H1 (cell line): ENCODE results near the gene DPYSL3. TPM values are rescaled to one million over a fixed set of nuclear protein-coding genes. Genes with fewer than 3 reads are reported as not detected.
"Not testable (repeated sequence)": the region's sequence is repeated elsewhere in the genome, so short reads cannot be mapped to it uniquely, and the experiment has no call there.

Experiments
- CTCF ChIA-PET: fragments of 300-600 bp; sonication (Branson Sonifier 250); formaldehyde crosslinking; loops from one replicate; lab custom pipeline; 2021; ENCODE audit not compliant: partially characterized antibody; lab: Charles Lee
- POLR2A ChIA-PET: fragments of 300-600 bp; sonication (Branson Sonifier 250); formaldehyde crosslinking; loops from one replicate; lab custom pipeline; 2021; ENCODE audit warnings: inconsistent platforms; ENCODE audit not compliant: partially characterized antibody; lab: Charles Lee
- DNase-seq, 2 experiments: peaks; one replicate each; pipeline versions ENCODE4 v3.0.0 to v3.0.0-alpha.2; 2010 to 2022; ENCODE audit warnings: low spot score in 2 of 2, low read depth in 1 of 2, mixed read lengths in 1 of 2
- FAIRE-seq: peaks from 2 replicates; lab custom pipeline; 2011; peaks lifted over from hg19 to GRCh38; lab: Jason Lieb, UNC
- H2AFZ ChIP-seq: 2 replicates; pipeline ENCODE4 v1.8.1; 2012; ENCODE audit warnings: low read length, inconsistent platforms
- H2AK5ac ChIP-seq: 2 replicates; pipeline ENCODE4 v1.6.1; 2013; ENCODE audit warnings: low read depth, low read length
- H2BK120ac ChIP-seq: replicated peaks from 2 replicates; pipeline ENCODE3; 2013; ENCODE audit warnings: low read depth, low read length, inconsistent platforms
- H2BK12ac ChIP-seq: 2 replicates; pipeline ENCODE4 v1.6.1; 2013; ENCODE audit warnings: low read depth, low read length
- H2BK15ac ChIP-seq: 2 replicates; pipeline ENCODE4 v1.6.1; 2013; ENCODE audit warnings: low read length
- H2BK20ac ChIP-seq: 2 replicates; pipeline ENCODE4 v1.6.1; 2013; ENCODE audit warnings: low read length
- H2BK5ac ChIP-seq: 2 replicates; pipeline ENCODE4 v1.6.1; 2013; ENCODE audit warnings: low read depth, low read length
- H3K14ac ChIP-seq: 2 replicates; pipeline ENCODE4 v1.6.1; 2013; ENCODE audit warnings: inconsistent platforms; ENCODE audit not compliant: insufficient read length
- H3K18ac ChIP-seq: 2 replicates; pipeline ENCODE4 v1.6.1; 2013; ENCODE audit warnings: low read length; ENCODE audit errors: extremely low read depth
- H3K23ac ChIP-seq: 2 replicates; pipeline ENCODE4 v1.6.1; 2013; ENCODE audit warnings: inconsistent platforms; ENCODE audit not compliant: insufficient read length
- H3K23me2 ChIP-seq: 2 replicates; pipeline ENCODE4 v1.6.1; 2013; ENCODE audit warnings: low read depth, low read length
- H3K27ac ChIP-seq: 2 replicates; pipeline ENCODE4 v1.6.1; 2011; ENCODE audit warnings: low read depth, low read length, inconsistent platforms
- H3K27me3 ChIP-seq, 4 experiments: replicated peaks in 1 of 4; 1 replicate in 1 of 4; 2 replicates in 3 of 4; pipeline versions ENCODE4 v1.6.1 to v1.8.1; 2011 to 2013; ENCODE audit warnings: low read length in 3 of 4, mild to moderate bottlenecking in 3 of 4, inconsistent platforms in 2 of 4, mixed read lengths in 2 of 4, moderate library complexity in 1 of 4; ENCODE audit not compliant: control insufficient read depth in 3 of 4, insufficient read depth in 3 of 4; ENCODE audit errors: extremely low read depth in 1 of 4
- H3K36me3 ChIP-seq, 4 experiments: 2 replicates each; pipeline versions ENCODE4 v1.6.1 to v1.8.1; 2011 to 2013; ENCODE audit warnings: mild to moderate bottlenecking in 4 of 4, low read length in 3 of 4, moderate library complexity in 2 of 4, control low read depth in 1 of 4, inconsistent platforms in 1 of 4; ENCODE audit not compliant: insufficient read depth in 4 of 4, control insufficient read depth in 2 of 4
- H3K4ac ChIP-seq: replicated peaks from 2 replicates; pipeline ENCODE3; 2013; ENCODE audit warnings: low read length, low read depth, mixed read lengths, inconsistent platforms; ENCODE audit not compliant: insufficient read length
- H3K4me1 ChIP-seq, 4 experiments: replicated peaks in 1 of 4; 1 replicate in 1 of 4; 2 replicates in 3 of 4; pipeline versions ENCODE4 v1.6.1 to v1.8.1; 2011 to 2013; ENCODE audit warnings: low read length in 3 of 4, inconsistent platforms in 2 of 4, mixed read lengths in 1 of 4; ENCODE audit not compliant: insufficient read depth in 4 of 4, control insufficient read depth in 3 of 4
- H3K4me2 ChIP-seq, 2 experiments: 2 replicates each; pipeline versions ENCODE4 v1.6.1 to v1.8.1; 2011 to 2013; ENCODE audit warnings: low read depth in 2 of 2, low read length in 2 of 2, control low read depth in 1 of 2, inconsistent platforms in 1 of 2, mild to moderate bottlenecking in 1 of 2; ENCODE audit not compliant: insufficient read depth in 1 of 2
- H3K4me3 ChIP-seq, 4 experiments: fragments of 200-600, 300-600 bp in 1 of 4; sonication (generic), shearing (Covaris generic), sonication (Bioruptor Twin) in 1 of 4; 2 replicates each; pipeline versions ENCODE4 v1.5.1 to v1.8.1; 2011 to 2016; ENCODE audit warnings: low read length in 4 of 4, low read depth in 3 of 4, control low read depth in 2 of 4, inconsistent platforms in 2 of 4, mild to moderate bottlenecking in 2 of 4, mixed read lengths in 1 of 4, moderate library complexity in 1 of 4; ENCODE audit not compliant: insufficient read depth in 2 of 4; ENCODE audit errors: extremely low read depth in 1 of 4
- H3K56ac ChIP-seq: replicated peaks from 2 replicates; pipeline ENCODE3; 2013; ENCODE audit warnings: low read depth, mild to moderate bottlenecking, mixed read lengths, low read length, inconsistent platforms; ENCODE audit not compliant: insufficient read length
- H3K79me1 ChIP-seq: 2 replicates; pipeline ENCODE4 v1.6.1; 2013; ENCODE audit warnings: low read depth, low read length, control low read depth
- H3K79me2 ChIP-seq, 2 experiments: 2 replicates each; pipeline versions ENCODE4 v1.6.1 to v1.8.1; 2012 to 2013; ENCODE audit warnings: low read length in 2 of 2, mild to moderate bottlenecking in 2 of 2, inconsistent platforms in 1 of 2; ENCODE audit not compliant: insufficient read depth in 2 of 2, control insufficient read depth in 1 of 2
- H3K9ac ChIP-seq, 4 experiments: replicated peaks in 1 of 4; 1 replicate in 1 of 4; 2 replicates in 3 of 4; pipeline versions ENCODE4 v1.6.1 to v1.8.1; 2011 to 2013; ENCODE audit warnings: low read depth in 3 of 4, low read length in 3 of 4, control low read depth in 2 of 4, mild to moderate bottlenecking in 2 of 4, moderate library complexity in 2 of 4, inconsistent platforms in 1 of 4; ENCODE audit errors: extremely low read depth in 1 of 4
- H3K9me3 ChIP-seq, 2 experiments: 2 replicates each; pipeline versions ENCODE4 v1.6.1 to v1.8.1; 2012 to 2013; ENCODE audit warnings: mild to moderate bottlenecking in 2 of 2, moderate library complexity in 2 of 2, control low read depth in 1 of 2, inconsistent platforms in 1 of 2, low read depth in 1 of 2, low read length in 1 of 2, mixed read lengths in 1 of 2; ENCODE audit not compliant: insufficient read depth in 2 of 2
- H4K20me1 ChIP-seq, 2 experiments: replicated peaks in 1 of 2; 2 replicates each; pipeline versions ENCODE3 to v1.8.1; 2011 to 2013; ENCODE audit warnings: inconsistent platforms in 2 of 2, low read length in 2 of 2, mild to moderate bottlenecking in 1 of 2; ENCODE audit not compliant: insufficient read depth in 2 of 2, control insufficient read depth in 1 of 2
- H4K5ac ChIP-seq: 2 replicates; pipeline ENCODE4 v1.6.1; 2013; ENCODE audit warnings: low read length, low read depth, mixed read lengths, inconsistent platforms; ENCODE audit not compliant: insufficient read length
- H4K8ac ChIP-seq: 2 replicates; pipeline ENCODE4 v1.8.0; 2013; ENCODE audit warnings: mild to moderate bottlenecking, moderate library complexity, low read length, inconsistent platforms; ENCODE audit not compliant: insufficient read depth; ENCODE audit errors: extremely low read depth
- H4K91ac ChIP-seq: replicated peaks from 2 replicates; pipeline ENCODE3; 2013; ENCODE audit warnings: low read length, mixed read lengths, inconsistent platforms; ENCODE audit not compliant: insufficient read length
- WGBS, 2 experiments: shearing (Covaris generic) in 1 of 2; methylation state at CpG; one replicate each; pipeline versions ENCODE4 v1.1.6 to v1.1.7; 2013 to 2015; ENCODE audit warnings: low lambda C conversion rate in 2 of 2, mixed read lengths in 2 of 2, inconsistent platforms in 1 of 2, low coverage in 1 of 2, missing lambda C conversion rate in 1 of 2; ENCODE audit not compliant: insufficient replicate concordance in 2 of 2, insufficient coverage in 1 of 2, insufficient read length in 1 of 2; ENCODE audit errors: extremely low coverage in 1 of 2, missing lambda C conversion rate in 1 of 2; 5-methylcytosine and 5-hydroxymethylcytosine counted together
- polyA plus RNA-seq, 7 experiments: library from polyadenylated mRNA; depleted of rRNA in 3 of 7; stranded (reverse) in 5 of 7; unstranded in 2 of 7; fragments of >200 nt in 5 of 7; fragments of 200-250 nt in 2 of 7; gene quantifications; 1 replicate in 5 of 7; 2 replicates in 1 of 7; 4 replicates in 1 of 7; pipeline versions ENCODE4 v1.2.1 to v1.2.3, GENCODE V29; 2011 to 2013; ENCODE audit warnings: missing spikeins in 2 of 7, mixed read lengths in 2 of 7
- total RNA-seq: library from RNA; stranded (reverse); fragmentation: NEBNext Ultra II Directional; extraction: Animal tissue kit (Norgen Biotek cat#: 25700); gene quantifications from 2 replicates; pipeline ENCODE4 v1.2.1, GENCODE V29; 2021

Gene DPYSL3
- total and polyA plus RNA-seq, 2 of the 8 experiments (the other 6 are each of a cell fraction or from before 2014, with no cell fraction given) = 268 to 387 TPM

- CTCF ChIA-PET = interaction anchor here (2.1 to 7.0 kb wide), 2 partner anchors 21 to 143 kb away, joined by 9 to 94 read pairs; no protein-coding TSS in a partner anchor
- H4K5ac ChIP-seq, H3K36me3 ChIP-seq, H4K20me1 ChIP-seq, H2AFZ ChIP-seq, H3K4me1 ChIP-seq, H3K4me2 ChIP-seq, H3K14ac ChIP-seq, H2BK15ac ChIP-seq, H2BK20ac ChIP-seq, POLR2A ChIA-PET, H3K27me3 ChIP-seq, H3K18ac ChIP-seq, H3K4me3 ChIP-seq, H3K23ac ChIP-seq, H3K79me2 ChIP-seq, H3K56ac ChIP-seq, H3K4ac ChIP-seq, H2AK5ac ChIP-seq, H3K9me3 ChIP-seq, H3K23me2 ChIP-seq, DNase-seq, H2BK12ac ChIP-seq, H4K91ac ChIP-seq, H4K8ac ChIP-seq, H3K27ac ChIP-seq, H3K79me1 ChIP-seq, FAIRE-seq, H3K9ac ChIP-seq, H2BK120ac ChIP-seq, H2BK5ac ChIP-seq: not testable (repeated sequence)
- WGBS, 2 experiments = 77% methylated on average over 6 of the region's 6 CpGs; no CpG with 5 or more reads in 1 of the 2 experiments
These were observed 142.5 kb downstream of the DPYSL3 start for GRCh38 chr5:147367381-147367780.
